Cortex of kidney (tissue), 1 donor: Measurements from ENCODE around the gene KCTD17.

ENCODE experiments used
- DNase-seq: peaks from one replicate; lab custom pipeline; 2025; lab: John Stamatoyannopoulos, UW

The KCTD17 gene

GRCh38 chr22:37051391-37052385, at the start of gene KCTD17:
Gene KCTD17, plus strand, starts transcription at chr22:37051742. Its CDS starts 19 bp downstream, at chr22:37051761.
- no peak for DNase-seq

- no peak for DNase-seq
These were observed 49.7 kb upstream of the KCTD17 start for GRCh38 chr22:37001826-37002225.

- no peak for DNase-seq
These were observed 48.9 kb upstream of the KCTD17 start for GRCh38 chr22:37002633-37003032.

DNA sequence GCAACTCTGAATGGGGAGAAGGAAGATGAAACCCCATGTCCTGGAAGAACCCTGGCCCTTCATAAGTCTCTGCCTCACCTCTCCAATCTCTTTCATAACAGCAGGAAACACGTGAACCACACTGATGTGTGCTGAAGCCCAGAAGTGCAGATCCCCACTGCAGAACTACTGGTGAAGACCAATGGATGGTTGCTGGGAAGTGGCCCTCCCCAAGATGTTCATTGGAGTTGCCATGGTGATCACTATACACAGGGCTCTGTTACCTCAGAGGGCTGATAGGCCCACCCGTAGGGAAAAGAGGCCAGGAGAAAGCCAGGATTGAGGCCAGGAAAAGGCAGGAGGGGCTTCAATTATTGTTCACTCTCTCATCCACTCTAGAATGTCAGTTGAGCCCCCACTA, 43.9 kb upstream of the KCTD17 start:
- no peak for DNase-seq

GRCh38 chr22:37008365-37008764, 43.2 kb upstream of the KCTD17 start:
- no peak for DNase-seq

DNA sequence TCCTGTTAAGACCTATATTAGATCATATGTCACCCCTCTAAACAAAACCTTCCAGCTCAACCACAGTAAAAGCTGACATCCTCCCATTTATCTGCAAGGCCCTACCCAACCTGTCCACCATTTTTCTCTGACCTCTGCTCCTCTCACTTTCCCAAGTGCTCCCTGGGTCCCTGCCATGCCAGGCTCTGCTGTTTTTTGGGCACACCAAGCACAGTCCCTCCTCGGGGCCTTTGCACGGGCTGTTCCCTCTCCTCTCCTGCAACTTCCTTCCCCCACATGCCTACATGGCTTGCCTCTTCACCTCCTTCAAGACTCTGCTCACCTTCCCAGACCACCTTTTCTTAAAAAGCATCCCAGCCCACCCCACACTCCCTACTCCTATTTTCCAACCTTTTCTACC, 42.1 kb upstream of the KCTD17 start:
- no peak for DNase-seq

DNA sequence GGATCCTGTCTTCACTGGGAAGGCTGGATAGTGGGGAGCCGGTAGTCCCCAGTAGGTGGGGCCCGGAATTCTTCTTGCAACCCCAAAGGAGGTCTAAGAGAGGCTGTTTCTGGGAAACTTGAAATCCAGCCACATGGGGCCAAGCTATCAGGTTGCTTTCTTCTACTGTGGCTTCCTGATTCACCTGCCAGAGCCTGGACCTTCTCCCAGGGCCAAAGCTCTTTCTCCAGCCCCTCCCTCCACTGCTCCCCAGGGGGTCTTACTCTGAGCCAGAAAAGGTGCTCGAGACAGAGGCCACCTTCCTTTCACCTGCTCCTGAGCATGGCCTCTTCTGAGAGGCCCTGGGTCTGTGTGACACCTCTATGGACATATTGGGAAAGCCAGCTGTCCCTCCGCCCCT, 41.4 kb upstream of the KCTD17 start:
- no peak for DNase-seq

DNA sequence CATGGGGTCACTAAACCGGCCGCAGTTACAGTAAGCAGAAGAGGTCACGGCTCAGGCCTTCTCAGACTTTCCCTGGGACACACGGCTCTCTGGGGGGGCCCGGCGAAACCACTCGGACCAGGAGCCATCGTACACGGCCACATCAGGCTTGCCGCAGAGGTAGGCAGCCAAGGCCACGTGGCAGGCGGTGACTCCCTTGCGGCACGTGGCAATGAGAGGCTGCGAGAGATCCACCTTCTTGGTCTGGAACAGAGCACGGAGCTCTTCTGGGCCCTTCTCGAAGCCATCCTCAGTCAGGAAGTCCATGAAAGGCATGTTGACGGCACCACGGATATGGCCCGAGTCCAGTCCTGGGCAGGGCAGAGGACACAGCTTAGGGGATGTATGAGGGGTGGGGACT, 40.6 kb upstream of the KCTD17 start:
- no peak for DNase-seq

DNA sequence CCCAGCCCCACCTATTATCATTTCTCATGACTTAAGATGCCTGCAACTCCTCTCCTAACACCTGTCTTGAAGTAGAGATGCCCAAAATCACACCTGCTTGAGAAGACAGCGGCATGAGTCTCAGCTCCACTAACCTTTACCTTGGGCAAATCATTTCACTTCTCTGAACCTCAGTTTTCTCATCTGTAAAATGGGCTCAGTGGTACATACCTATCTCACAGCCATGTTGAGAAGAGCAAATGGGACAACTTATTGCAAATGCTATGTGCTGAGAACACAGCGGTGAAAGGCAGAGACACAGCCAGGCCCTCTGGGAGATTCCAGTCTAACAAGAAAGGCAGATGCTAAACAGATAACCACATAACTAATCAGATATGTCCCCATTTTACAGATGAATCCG, 40.1 kb upstream of the KCTD17 start:
- no peak for DNase-seq

DNA sequence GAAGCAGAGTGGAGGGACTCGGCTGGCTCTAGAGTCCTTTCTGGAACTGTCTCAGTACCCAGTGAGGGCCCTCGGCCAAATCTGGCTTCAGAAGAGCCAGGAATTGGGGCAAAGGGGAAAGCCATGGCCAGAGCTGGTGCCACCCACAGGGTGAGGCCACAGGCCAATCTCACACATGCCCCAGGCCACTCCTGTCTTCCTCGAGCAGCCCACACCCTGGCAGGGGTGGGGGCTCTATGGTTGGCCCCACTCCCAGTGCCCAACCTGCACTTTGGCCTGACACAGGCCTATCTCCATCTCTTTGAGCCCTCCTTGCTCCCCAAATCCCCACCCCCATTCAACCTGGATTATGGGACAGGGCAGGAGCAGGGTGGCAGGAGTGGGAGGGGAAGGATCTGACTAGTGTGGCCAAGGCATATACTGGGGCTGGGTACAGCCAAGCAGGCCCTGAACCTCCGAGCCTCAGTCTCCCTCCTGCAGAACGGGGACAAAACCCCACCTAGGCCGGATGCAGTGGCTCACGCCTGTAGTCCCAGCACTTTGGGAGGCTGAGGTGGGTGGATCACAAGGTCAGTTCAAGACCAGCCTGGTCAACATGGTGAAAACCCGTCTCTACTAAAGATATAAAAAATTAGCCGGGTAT, 39.2 kb upstream of the KCTD17 start:
- DNase-seq, result no peak

DNA sequence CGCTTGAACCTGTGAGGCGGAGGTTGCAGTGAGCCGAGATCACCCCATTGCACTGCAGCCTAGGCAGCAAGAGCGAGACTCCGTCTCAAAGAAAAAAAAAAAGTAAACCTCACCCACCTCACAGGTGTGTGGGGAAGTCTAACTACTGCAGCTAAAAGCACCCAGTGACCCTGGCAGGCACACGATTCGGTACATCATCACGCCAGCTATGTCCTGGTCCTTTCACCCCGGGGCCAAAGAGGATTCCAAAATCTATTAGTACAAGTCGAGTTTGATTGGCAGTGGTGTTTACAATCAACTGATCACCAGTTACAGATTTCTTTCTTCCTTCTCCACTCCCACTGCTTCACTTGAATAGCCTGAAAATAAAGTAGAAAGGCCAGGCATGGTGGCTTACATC, 38.6 kb upstream of the KCTD17 start:
- no peak for DNase-seq

DNA sequence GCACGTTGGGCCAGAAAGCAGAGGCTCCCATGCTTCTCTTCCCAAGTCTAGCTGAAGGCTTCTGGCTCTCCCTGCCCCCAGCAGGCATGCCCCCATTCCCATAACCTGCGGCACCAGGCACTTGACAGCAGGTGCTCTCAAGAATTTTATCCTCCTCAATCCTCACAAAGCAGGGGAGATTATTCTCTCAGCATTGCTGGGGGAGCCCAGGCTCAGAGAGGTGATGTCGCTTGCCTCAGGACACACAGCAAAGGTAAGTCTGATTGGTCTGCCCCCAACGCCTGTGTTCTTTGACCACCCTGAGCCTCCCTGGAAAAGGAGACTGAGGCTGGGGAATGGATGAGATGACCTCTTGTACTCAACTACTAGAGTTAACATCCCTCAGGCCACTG, 37.1 kb upstream of the KCTD17 start:
- DNase-seq, result no peak

GRCh38 chr22:37014835-37015586, 36.5 kb upstream of the KCTD17 start:
- DNase-seq, result no peak

GRCh38 chr22:37015587-37015878, 36.0 kb upstream of the KCTD17 start:
- no peak for DNase-seq

DNA sequence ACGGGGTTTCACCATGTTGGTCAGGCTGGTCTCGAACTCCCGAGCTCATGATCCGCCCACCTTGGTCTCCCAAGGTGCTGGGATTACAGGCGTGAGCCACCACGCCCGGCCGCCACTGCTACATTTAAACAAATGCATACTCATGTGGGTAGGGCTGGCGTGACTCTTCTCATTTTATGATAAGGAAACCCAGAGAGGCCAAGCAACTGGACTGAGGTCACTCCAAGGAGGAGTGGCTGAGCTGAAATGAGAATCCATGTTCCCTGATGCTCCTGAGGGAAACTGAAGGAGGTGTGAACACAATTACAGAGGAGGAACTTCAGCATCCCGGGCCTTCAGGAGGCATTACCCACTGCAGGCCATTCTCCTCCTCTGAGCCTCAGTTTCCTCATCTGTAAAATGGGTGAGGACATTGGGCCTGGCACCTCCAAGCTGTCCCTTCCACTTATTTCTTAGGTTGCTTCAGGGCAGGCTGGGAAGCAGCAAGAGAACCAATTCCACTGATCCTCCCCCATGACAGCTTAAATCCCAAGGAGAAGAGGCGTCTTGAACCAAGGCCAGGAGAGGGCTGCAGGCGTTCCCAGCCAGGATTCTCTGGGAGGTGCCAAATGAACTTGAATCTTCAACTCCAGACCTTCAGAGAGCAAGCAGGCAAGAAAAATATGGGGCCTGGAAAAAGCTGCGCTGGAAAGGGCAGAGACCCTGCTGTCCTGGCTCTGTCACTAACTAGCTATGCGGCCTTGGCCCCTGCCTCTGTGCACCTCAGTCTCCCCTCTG, 35.2 kb upstream of the KCTD17 start:
- DNase-seq, result no peak

DNA sequence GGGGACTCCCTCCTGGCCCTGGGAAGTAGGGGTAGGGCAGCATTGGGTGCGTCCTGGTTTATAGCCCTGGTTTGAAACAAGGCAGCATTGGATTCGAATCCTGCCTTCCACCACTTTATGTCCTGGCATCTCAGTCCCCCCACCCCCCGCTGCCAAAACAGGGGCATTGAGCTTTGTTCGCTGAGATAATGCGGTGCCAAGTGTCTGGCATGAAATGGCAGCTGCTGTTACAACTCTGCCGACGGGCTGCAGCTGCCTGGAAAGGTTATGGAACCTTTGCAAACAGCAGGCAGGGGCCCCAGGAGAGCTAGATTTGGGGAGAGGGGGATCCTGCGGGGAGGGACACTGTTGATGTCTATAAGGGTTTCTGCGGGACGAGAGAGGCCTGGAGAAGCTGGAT, 34.2 kb upstream of the KCTD17 start:
- no peak for DNase-seq

DNA sequence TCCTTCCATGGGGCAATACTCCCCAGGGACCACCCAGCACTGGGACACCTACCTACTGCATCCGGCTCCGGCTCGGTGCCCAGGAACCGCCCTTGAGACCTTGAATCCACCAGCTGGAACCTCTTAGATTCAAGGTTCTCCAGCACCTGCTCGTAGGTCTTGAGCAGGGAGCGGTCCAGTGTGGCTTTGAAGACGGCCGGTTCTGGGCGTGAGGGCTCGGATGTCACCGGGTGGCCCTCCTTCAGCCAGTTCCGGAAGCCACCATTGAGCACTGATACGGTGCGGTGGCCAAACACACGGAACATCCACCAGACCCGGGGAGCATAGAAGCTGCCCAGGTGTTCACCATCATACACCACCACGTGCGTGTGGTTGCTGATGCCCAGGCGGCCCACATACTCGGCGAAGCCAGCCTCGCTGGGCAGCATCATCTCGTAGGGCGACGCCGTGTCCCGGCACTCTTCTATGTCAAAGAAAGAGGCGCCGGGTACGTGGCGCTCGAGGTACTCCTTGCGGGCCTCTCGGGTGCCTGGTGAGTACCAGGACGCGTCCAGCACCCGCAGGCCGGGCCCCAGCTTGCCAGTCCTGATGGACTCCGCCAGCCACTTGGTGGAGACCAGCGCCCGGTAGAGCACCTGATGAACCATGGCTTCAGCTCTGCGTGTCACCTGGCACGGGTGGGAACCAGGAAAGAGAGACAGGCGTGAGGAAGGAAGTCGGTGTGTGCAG, 33.3 kb upstream of the KCTD17 start:
- DNase-seq, result no peak

GRCh38 chr22:37018815-37019308, 32.7 kb upstream of the KCTD17 start:
- DNase-seq, result no peak

DNA sequence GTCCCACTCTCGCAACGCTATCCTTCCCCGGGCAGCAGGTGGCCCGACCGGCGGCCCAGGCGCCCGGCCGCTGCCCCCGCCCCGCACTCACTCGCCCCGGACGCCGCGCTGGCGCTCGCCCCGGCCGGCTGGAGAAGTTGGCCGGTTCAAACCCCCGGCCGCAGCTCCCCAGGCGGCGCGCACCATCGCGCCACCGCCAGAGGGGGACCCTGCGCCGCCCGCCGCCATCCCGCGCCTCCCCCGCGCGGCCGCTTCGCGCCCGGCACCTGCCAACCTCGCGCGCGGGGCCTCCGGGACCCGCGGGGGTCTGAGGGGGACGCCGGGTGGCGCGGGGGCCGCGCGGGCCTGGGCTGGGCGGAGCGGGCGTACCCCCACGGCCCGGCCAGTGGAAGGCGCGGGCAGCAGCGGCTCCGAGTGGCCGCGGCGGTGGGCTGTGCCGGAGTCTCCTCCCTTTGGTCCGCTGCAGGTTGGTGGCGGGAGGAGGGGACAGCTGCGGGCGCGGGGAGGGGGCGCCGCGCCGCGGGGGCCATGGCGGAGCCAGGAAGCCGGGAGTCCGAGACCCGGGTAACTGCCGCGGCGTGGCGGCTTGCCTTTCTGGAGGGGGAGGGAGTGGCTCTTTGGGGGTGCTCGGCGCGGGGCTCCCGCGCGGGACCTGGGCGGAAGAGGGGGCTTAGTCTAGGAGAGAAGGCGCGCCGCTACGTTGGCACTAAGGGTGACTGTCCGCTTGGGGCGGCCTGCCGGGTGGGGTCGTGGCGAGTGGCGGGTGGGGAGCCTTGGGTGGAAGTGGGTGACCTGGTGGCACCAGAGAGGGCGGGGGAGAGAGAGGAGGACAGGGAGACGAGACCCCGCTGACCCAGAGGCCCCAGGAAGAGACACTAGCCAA, 32.0 kb upstream of the KCTD17 start, which contains the start of the genes MPST and TST:
Gene MPST, plus strand, starts transcription at position 434 of the 883 bp plus-strand sequence. Its CDS starts 95 bp downstream, at position 529.
Gene TST, minus strand, starts transcription at position 139 of the 883 bp plus-strand sequence. CDS start 715 bp downstream, outside the sequence.
- DNase-seq, result no peak

DNA sequence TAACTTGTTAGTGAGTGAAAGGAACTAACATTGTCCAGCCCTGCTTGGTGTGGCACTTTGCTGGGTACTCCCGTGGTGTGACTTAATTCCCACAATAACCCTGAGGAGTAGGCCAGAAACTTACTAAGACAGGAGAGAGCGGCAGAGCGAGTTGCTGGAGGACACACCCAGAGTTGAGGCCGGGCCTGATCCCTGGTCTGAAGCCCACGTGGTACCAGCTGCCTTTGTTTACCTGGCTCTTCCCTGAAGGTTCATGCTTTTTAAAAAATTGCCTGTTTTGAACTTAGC, 31.4 kb upstream of the KCTD17 start:
- DNase-seq, result no peak
